Endometrial microvascular endothelial cells (primary cell): ENCODE measurements around the gene DENND1A. TPM values are rescaled to one million over a fixed set of nuclear protein-coding genes. Genes with fewer than 3 reads are reported as not detected.
"Not testable (repeated sequence)": the region's sequence is repeated elsewhere in the genome, so short reads cannot be mapped to it uniquely, and the experiment has no call there.

ENCODE experiments used
- in situ Hi-C: cut with HindIII; loops from 2 replicates; pipeline ENCODE4 v1.10.0; 2017; ENCODE audit warnings: low sequenced_read_pairs, low pct_unique_long_range_greater_than_20kb; ENCODE audit errors: inconsistent ontology term
- total RNA-seq: library from RNA; depleted of rRNA; stranded (reverse); fragments of >200 nt; gene quantifications from one replicate; pipeline ENCODE4 v1.2.3, GENCODE V29; 2015; ENCODE audit errors: inconsistent ontology term

The DENND1A gene
- total RNA-seq, 1 donor from 2014 or later: 13.6 TPM

GRCh38 chr9:123835821-123836220 is 94.1 kb downstream of the DENND1A start:
- in situ Hi-C loops: no loop called here

GRCh38 chr9:123834889-123835562 is 94.9 kb downstream of the DENND1A start:
- in situ Hi-C loops: no loop called here

GRCh38 chr9:123834218-123834888 is 95.6 kb downstream of the DENND1A start:
- in situ Hi-C loops: no loop called here

- in situ Hi-C loops: no loop called here
These were observed 96.9 kb downstream of the DENND1A start for GRCh38 chr9:123832858-123833650.

GRCh38 chr9:123832176-123832575 is 97.8 kb downstream of the DENND1A start:
- in situ Hi-C loops: no loop called here

GRCh38 chr9:123828449-123828848 is 101.5 kb downstream of the DENND1A start:
- in situ Hi-C loops: no loop called here

GRCh38 chr9:123825342-123826060 is 104.4 kb downstream of the DENND1A start:
- in situ Hi-C loops: no loop called here

- in situ Hi-C loops: no loop called here
These were observed 106.6 kb downstream of the DENND1A start for GRCh38 chr9:123823194-123823947.

- in situ Hi-C loops: no loop called here
These were observed 108.3 kb downstream of the DENND1A start for GRCh38 chr9:123821619-123822018.

- in situ Hi-C loops: no loop called here
These were observed 109.8 kb downstream of the DENND1A start for GRCh38 chr9:123820139-123820538.

GRCh38 chr9:123816817-123817472 is 113.0 kb downstream of the DENND1A start:
- in situ Hi-C loops: no loop called here

GRCh38 chr9:123815856-123816255 is 114.1 kb downstream of the DENND1A start:
- in situ Hi-C loops: not testable (repeated sequence)

GRCh38 chr9:123814496-123814895 is 115.4 kb downstream of the DENND1A start:
- in situ Hi-C loops: no loop called here

GRCh38 chr9:123812984-123813383 is 116.9 kb downstream of the DENND1A start:
- in situ Hi-C loops: no loop called here

- in situ Hi-C loops: no loop called here
These were observed 122.7 kb downstream of the DENND1A start for GRCh38 chr9:123807251-123807650.

- in situ Hi-C loops: no loop called here
These were observed 123.1 kb downstream of the DENND1A start for GRCh38 chr9:123806829-123807228.

- in situ Hi-C loops: no loop called here
These were observed 131.7 kb downstream of the DENND1A start for GRCh38 chr9:123798195-123798594.
